ENCODE data around the gene ELK3.

Gene ELK3

DNA sequence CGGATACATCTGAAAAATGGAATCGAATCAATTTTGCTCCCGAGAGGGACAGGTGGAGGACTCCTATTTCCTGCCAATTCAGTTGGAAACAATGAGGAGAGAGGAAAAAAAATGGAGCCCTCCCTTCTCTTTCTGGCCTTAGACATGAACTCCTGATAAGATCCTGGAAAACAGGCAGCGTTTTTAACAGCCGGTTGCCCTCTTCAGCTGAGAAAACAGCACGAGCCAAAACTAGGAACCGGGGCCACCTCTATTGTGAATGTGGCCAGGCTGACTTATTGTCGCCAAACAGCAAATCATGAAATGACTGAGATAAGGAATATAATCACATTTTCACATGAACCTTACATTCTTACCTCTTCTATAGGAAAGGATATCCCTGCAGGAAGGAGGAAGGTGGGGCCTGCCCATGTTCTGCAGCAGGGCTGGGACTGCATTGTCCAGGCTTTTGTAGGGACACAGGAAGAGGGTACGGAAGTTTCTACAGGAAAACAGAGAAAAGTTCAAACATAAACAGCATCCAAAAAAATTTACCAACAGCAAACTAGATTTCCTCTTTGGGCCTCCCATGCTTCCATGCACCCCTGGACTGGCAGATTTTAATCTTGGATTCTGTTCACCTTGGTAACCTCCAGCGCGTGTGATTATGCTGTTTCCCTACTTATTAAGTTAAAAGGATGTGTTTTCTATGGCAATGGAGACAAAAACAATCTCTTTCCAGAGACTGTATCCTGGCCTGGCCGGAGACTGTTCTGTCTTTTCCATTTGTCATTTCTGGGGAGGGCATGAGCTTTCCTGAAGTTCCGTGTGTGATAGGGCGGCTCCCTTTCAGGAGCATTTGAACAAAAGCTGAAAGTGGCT lies 29.0 kb upstream of the ELK3 start:
- Histone ChIP-seq H3K4me3 (ENCODE audit: insufficient read depth, low read length, poor library complexity, severe bottlenecking) (no peak overlapping the region), H2AFZ (ENCODE audit: low read depth, low read length, severe bottlenecking) (no peak overlapping the region), H3K4me2 (ENCODE audit: low read depth, low read length, poor library complexity, severe bottlenecking) (no peak overlapping the region), H4K20me1 (ENCODE audit: low read depth, low read length) (no peaks in the 10 kb centered on the region), H3K9me3 (ENCODE audit: insufficient read depth, low read length) (no peaks in the 10 kb centered on the region), H3K36me3 (ENCODE audit: low read length) (no peaks in the 10 kb centered on the region), H3K27ac (ENCODE audit: low read depth, low read length) (no peak overlapping the region), H3K27me3 (ENCODE audit: low read length) (no peaks in the 10 kb centered on the region), H3F3A (ENCODE audit: insufficient read depth) (no peaks in the 10 kb centered on the region), H3K79me2 (ENCODE audit: insufficient read depth, low read length) (no peaks in the 10 kb centered on the region), H3K9me2 (replicated peaks; ENCODE audit: insufficient read depth, low read length) (no peaks in the 10 kb centered on the region), H3K9ac (ENCODE audit: low read length) (no peak overlapping the region)
- TF ChIP-seq CTCF (IDR thresholded peaks at IDR 0.05; ENCODE audit: insufficient read depth, low read length, poor library complexity, severe bottlenecking) (no peak), EZH2phosphoT487 (conservative IDR thresholded peaks at IDR 0.05; ENCODE audit: low read length) (no peak)

DNA sequence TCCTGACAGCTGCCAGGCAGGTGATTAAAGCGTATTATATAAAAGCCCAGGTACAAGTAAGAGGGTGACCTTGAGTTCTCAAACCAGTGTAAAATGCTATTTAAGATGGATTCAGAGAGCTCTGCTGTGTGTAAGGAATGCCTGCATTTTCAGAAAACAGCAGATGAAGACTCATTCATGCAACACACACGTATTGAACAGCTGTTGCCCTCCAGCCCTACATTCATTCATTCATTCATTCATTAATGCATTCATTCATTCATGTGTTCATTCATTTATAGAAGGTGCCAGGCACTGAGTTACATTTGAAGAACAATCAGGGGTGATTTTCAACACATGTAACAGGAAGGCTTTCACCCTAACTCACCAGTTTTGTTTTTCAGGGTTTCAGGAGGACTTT lies 27.4 kb upstream of the ELK3 start:
- Histone ChIP-seq H3K36me3 (ENCODE audit: low read length) (no peaks in the 10 kb centered on the region), H3K79me2 (ENCODE audit: insufficient read depth, low read length) (no peaks in the 10 kb centered on the region), H3K9me2 (replicated peaks; ENCODE audit: insufficient read depth, low read length) (no peaks in the 10 kb centered on the region), H3K4me3 (ENCODE audit: insufficient read depth, low read length, poor library complexity, severe bottlenecking) (no peak overlapping the region), H3K9me3 (ENCODE audit: insufficient read depth, low read length) (no peaks in the 10 kb centered on the region), H2AFZ (ENCODE audit: low read depth, low read length, severe bottlenecking) (no peak overlapping the region), H3F3A (ENCODE audit: insufficient read depth) (no peaks in the 10 kb centered on the region), H3K27me3 (ENCODE audit: low read length) (no peaks in the 10 kb centered on the region), H4K20me1 (ENCODE audit: low read depth, low read length) (no peaks in the 10 kb centered on the region), H3K4me2 (ENCODE audit: low read depth, low read length, poor library complexity, severe bottlenecking) (no peak overlapping the region), H3K9ac (ENCODE audit: low read length) (no peak overlapping the region), H3K27ac (ENCODE audit: low read depth, low read length) (no peak overlapping the region)
- TF ChIP-seq EZH2phosphoT487 (conservative IDR thresholded peaks at IDR 0.05; ENCODE audit: low read length) (no peak), CTCF (IDR thresholded peaks at IDR 0.05; ENCODE audit: insufficient read depth, low read length, poor library complexity, severe bottlenecking) (no peak)

- H2AFZ ChIP-seq (ENCODE audit: low read depth, low read length, severe bottlenecking) = no peak overlapping the region
- no peaks in the 10 kb centered on the region for H4K20me1 ChIP-seq (ENCODE audit: low read depth, low read length)
- no peaks in the 10 kb centered on the region for H3K9me3 ChIP-seq (ENCODE audit: insufficient read depth, low read length)
- no peaks in the 10 kb centered on the region for H3K36me3 ChIP-seq (ENCODE audit: low read length)
- H3K9ac ChIP-seq (ENCODE audit: low read length) = no peak overlapping the region
- no peaks in the 10 kb centered on the region for H3K27me3 ChIP-seq (ENCODE audit: low read length)
- no peaks in the 10 kb centered on the region for H3K79me2 ChIP-seq (ENCODE audit: insufficient read depth, low read length)
- no peak overlapping the region for H3K4me3 ChIP-seq (ENCODE audit: insufficient read depth, low read length, poor library complexity, severe bottlenecking)
- no peak overlapping the region for H3K27ac ChIP-seq (ENCODE audit: low read depth, low read length)
- H3F3A ChIP-seq (ENCODE audit: insufficient read depth) = no peaks in the 10 kb centered on the region
- no peaks in the 10 kb centered on the region for H3K9me2 ChIP-seq (replicated peaks; ENCODE audit: insufficient read depth, low read length)
- no peak overlapping the region for H3K4me2 ChIP-seq (ENCODE audit: low read depth, low read length, poor library complexity, severe bottlenecking)
- TF ChIP-seq EZH2phosphoT487 (conservative IDR thresholded peaks at IDR 0.05; ENCODE audit: low read length) (no peak), CTCF (IDR thresholded peaks at IDR 0.05; ENCODE audit: insufficient read depth, low read length, poor library complexity, severe bottlenecking) (no peak)
These were observed 26.7 kb upstream of the ELK3 start for GRCh38 chr12:96167492-96167891.
